ENCODE measurements around the gene CARD18.

Gene CARD18

DNA sequence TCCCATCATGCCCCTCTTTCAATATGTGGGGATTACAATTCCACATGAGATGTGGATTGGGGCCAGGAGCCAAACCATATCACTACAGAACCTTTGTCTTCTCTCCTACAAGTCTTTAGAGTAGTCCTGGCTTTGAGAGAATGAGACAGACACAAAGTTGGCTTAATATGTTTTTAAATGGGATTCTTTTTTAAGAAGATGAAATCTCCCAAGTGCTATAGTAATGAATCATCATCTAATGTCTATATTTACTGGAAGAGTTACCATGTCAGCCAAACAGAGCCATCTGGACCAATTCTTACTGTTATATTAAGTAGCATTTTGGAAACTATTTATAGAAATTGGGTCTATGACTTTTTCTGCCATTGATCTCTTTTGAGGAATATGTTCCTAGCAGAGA, 38.1 kb upstream of the CARD18 start:
- DNase-seq (ENCODE audit: low read depth) = peak; percentile 67
- no peak overlapping the region for H3K4me3 ChIP-seq (ENCODE audit: control insufficient read depth, low read depth, low read length)
- TF ChIP-seq CTCF (IDR thresholded peaks at IDR 0.05; ENCODE audit: control insufficient read depth, insufficient read depth, low read depth, low read length, missing control alignments) = no peak

GRCh38 chr11:105168457-105168856, 28.9 kb upstream of the CARD18 start:
- no peak for TF ChIP-seq CTCF (IDR thresholded peaks at IDR 0.05; ENCODE audit: control insufficient read depth, insufficient read depth, low read depth, low read length, missing control alignments)
- no peak for DNase-seq (ENCODE audit: low read depth)
- no peak overlapping the region for H3K4me3 ChIP-seq (ENCODE audit: control insufficient read depth, low read depth, low read length)

DNA sequence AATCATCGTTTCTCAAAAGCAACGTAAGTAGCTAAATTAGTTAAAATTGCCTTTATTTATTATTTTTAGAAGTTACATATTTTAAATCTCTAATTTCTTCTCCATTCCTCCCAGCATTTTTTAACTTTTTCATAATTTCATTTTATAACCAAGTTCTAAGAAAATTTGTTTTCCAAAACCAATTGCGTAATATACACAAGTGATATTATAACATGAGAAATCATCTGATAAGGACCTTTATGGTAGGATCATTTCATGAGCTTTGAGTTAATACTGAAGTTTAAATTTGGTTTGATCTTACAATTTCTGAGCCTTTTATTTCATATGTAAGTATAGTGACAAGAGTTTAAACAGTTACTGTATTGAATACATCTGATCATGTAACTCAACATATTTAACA, 27.7 kb upstream of the CARD18 start:
- no peak for TF ChIP-seq CTCF (IDR thresholded peaks at IDR 0.05; ENCODE audit: control insufficient read depth, insufficient read depth, low read depth, low read length, missing control alignments)
- DNase-seq (ENCODE audit: low read depth) = no peak
- H3K4me3 ChIP-seq (ENCODE audit: control insufficient read depth, low read depth, low read length) = no peak overlapping the region

- TF ChIP-seq CTCF (IDR thresholded peaks at IDR 0.05; ENCODE audit: control insufficient read depth, insufficient read depth, low read depth, low read length, missing control alignments) = no peak
- no peak overlapping the region for H3K4me3 ChIP-seq (ENCODE audit: control insufficient read depth, low read depth, low read length)
- DNase-seq (ENCODE audit: low read depth) = no peak
These were observed 24.6 kb upstream of the CARD18 start for GRCh38 chr11:105164208-105164607.

DNA sequence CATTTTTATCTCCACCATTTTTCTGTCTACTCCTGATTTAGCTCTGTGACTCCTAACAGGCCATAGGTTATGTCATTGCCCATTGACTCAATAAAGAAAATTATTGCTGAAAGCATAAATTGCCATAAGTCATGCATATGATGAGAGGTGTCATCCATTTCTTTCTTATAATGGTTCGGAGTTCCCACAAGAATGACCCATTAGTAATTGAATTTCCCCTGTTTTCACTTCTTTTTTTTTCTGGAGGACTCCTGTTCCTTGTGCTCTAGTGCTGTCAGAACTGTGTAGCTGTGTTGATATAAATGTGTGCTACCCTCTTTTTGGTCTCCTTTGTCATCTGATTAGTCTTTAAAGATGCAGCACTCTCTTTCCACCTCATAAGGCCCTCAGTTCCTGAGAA, 22.9 kb upstream of the CARD18 start:
- no peak for TF ChIP-seq CTCF (IDR thresholded peaks at IDR 0.05; ENCODE audit: control insufficient read depth, insufficient read depth, low read depth, low read length, missing control alignments)
- no peak for DNase-seq (ENCODE audit: low read depth)
- H3K4me3 ChIP-seq (ENCODE audit: control insufficient read depth, low read depth, low read length) = no peak overlapping the region

GRCh38 chr11:105158436-105158835, 18.9 kb upstream of the CARD18 start:
- TF ChIP-seq CTCF (IDR thresholded peaks at IDR 0.05; ENCODE audit: control insufficient read depth, insufficient read depth, low read depth, low read length, missing control alignments) = no peak
- H3K4me3 ChIP-seq (ENCODE audit: control insufficient read depth, low read depth, low read length) = no peak overlapping the region
- no peak for DNase-seq (ENCODE audit: low read depth)

GRCh38 chr11:105156720-105157119, 17.2 kb upstream of the CARD18 start:
- DNase-seq (ENCODE audit: low read depth) = no peak
- H3K4me3 ChIP-seq (ENCODE audit: control insufficient read depth, low read depth, low read length) = no peak overlapping the region
- TF ChIP-seq CTCF (IDR thresholded peaks at IDR 0.05; ENCODE audit: control insufficient read depth, insufficient read depth, low read depth, low read length, missing control alignments) = no peak

All from AG09309 (cell line).